Body of pancreas (tissue), 4 donors: Measurements from ENCODE around the gene CCDC68.

Experiments
- CTCF ChIP-seq, 7 experiments: fragments of 450-650 bp in 4 of 7; fragments of 200-600 bp in 3 of 7; sonication (generic) in 3 of 7; IDR thresholded peaks; one replicate each; pipeline ENCODE4 v1.5.1; 2016 to 2019; ENCODE audit warnings: antibody characterized with exemption in 7 of 7
- POLR2A ChIP-seq, 3 donors: fragments of 450-650 bp; IDR thresholded peaks; one replicate each; pipeline ENCODE4 v1.6.1; 2016; ENCODE audit warnings: antibody characterized with exemption in 3 of 3, mild to moderate bottlenecking in 2 of 3

GRCh38 chr18:54888378-54888777 lies 70.9 kb downstream of the CCDC68 start:
- TF ChIP-seq CTCF (IDR thresholded peaks at IDR 0.05) (no peak), POLR2A (IDR thresholded peaks at IDR 0.05) (no peak)
